Parathyroid adenoma (tissue), 2 donors: ENCODE results near the gene ZKSCAN5.
A peak's percentile ranks its signal among the peaks of the same experiment; 100 is the strongest.

ENCODE experiments used
- H2AFZ ChIP-seq: fragments of 300-600 bp; sonication (generic); one replicate; pipeline ENCODE4 v1.7.0; 2017; ENCODE audit warnings: antibody characterized with exemption, mild to moderate bottlenecking
- H3K27ac ChIP-seq: fragments of 300-600 bp; sonication (generic); one replicate; pipeline ENCODE4 v1.7.0; 2017
- H3K27me3 ChIP-seq: fragments of 300-600 bp; sonication (generic); one replicate; pipeline ENCODE4 v1.7.0; 2017; ENCODE audit warnings: low read length; ENCODE audit not compliant: control insufficient read depth, insufficient read depth
- H3K36me3 ChIP-seq: fragments of 300-600 bp; sonication (generic); one replicate; pipeline ENCODE4 v1.7.0; 2017; ENCODE audit warnings: low read length; ENCODE audit not compliant: control insufficient read depth, insufficient read depth
- H3K4me1 ChIP-seq: fragments of 300-600 bp; sonication (generic); one replicate; pipeline ENCODE4 v1.7.0; 2017; ENCODE audit warnings: control low read depth
- H3K4me2 ChIP-seq: fragments of 300-600 bp; sonication (generic); one replicate; pipeline ENCODE4 v1.7.0; 2017; ENCODE audit warnings: low read length
- H3K4me3 ChIP-seq: fragments of 300-600 bp; sonication (generic); one replicate; pipeline ENCODE4 v1.7.0; 2017; ENCODE audit warnings: low read depth, low read length
- H3K79me2 ChIP-seq: fragments of 300-600 bp; sonication (generic); one replicate; pipeline ENCODE4 v1.7.0; 2017; ENCODE audit warnings: control low read depth
- H3K9ac ChIP-seq: fragments of 300-600 bp; sonication (generic); one replicate; pipeline ENCODE4 v1.7.0; 2017; ENCODE audit warnings: mild to moderate bottlenecking
- H3K9me3 ChIP-seq: fragments of 300-600 bp; sonication (generic); one replicate; pipeline ENCODE4 v1.7.0; 2017; ENCODE audit warnings: low read length; ENCODE audit not compliant: control insufficient read depth
- TF ChIP-seq, protein P1 (sequence below): fragments of 300-600 bp; sonication (generic); IDR thresholded peaks from one replicate; pipeline ENCODE4 v1.7.0; 2017; ENCODE audit warnings: antibody characterized with exemption, mild to moderate bottlenecking
- donor health status: primary hyperparathyroidism.

The ZKSCAN5 gene

DNA sequence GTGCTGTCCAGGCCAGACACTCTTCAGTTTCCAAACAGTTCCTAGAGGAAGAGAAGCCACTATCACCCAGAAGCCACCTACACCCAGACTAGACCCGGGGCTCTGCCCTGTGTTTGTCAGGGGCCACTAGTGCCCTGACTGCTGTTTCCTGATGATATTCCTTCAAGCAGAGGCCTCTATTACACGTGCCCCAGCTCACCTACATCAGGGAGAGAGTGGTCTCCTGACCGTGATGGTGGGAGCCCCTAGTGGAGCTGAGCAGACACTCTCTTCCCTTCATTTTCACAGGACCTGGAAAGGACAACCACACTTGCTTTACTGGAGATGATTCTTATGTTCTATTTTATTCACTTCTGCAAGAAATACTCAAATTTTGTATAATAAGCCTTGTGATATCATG lies 13.6 kb upstream of the ZKSCAN5 start:
- H3K4me1 ChIP-seq = no peaks in the 10 kb centered on the region
- no peaks in the 10 kb centered on the region for H3K9me3 ChIP-seq
- peaks cover 21% of the 10 kb centered on the region for H3K79me2 ChIP-seq
- H3K4me2 ChIP-seq = no peak overlapping the region
- H3K4me3 ChIP-seq = no peak overlapping the region
- TF ChIP-seq, protein P1, sequence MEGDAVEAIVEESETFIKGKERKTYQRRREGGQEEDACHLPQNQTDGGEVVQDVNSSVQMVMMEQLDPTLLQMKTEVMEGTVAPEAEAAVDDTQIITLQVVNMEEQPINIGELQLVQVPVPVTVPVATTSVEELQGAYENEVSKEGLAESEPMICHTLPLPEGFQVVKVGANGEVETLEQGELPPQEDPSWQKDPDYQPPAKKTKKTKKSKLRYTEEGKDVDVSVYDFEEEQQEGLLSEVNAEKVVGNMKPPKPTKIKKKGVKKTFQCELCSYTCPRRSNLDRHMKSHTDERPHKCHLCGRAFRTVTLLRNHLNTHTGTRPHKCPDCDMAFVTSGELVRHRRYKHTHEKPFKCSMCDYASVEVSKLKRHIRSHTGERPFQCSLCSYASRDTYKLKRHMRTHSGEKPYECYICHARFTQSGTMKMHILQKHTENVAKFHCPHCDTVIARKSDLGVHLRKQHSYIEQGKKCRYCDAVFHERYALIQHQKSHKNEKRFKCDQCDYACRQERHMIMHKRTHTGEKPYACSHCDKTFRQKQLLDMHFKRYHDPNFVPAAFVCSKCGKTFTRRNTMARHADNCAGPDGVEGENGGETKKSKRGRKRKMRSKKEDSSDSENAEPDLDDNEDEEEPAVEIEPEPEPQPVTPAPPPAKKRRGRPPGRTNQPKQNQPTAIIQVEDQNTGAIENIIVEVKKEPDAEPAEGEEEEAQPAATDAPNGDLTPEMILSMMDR = no peak
- H3K9ac ChIP-seq = no peak overlapping the region
- H3K36me3 ChIP-seq = no peaks in the 10 kb centered on the region
- no peaks in the 10 kb centered on the region for H3K27me3 ChIP-seq
- no peak overlapping the region for H3K27ac ChIP-seq
- no peak overlapping the region for H2AFZ ChIP-seq

DNA sequence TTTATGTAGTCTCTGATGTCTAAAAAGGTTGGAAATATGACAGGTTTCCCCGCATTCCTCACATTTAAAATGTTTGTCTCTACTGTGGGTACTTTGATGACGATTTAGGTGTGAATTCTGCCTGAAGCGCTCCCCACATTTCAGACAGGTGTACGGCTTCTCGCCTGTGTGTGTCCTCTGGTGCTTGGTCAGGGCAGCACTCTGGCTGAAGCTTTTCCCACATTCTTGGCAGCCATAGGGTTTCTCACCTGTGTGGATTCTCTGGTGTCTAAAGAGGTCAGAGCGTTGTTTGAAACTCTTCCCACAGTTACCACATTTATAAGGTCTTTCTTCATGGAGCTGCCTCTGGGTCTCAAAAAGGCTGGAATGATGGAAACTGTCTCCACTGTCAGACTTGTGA lies 10.6 kb upstream of the ZKSCAN5 start:
- H3K27me3 ChIP-seq = no peaks in the 10 kb centered on the region
- H3K9ac ChIP-seq = no peak overlapping the region
- H3K4me3 ChIP-seq = no peak overlapping the region
- H3K4me2 ChIP-seq = no peak overlapping the region
- peaks cover 10% of the 10 kb centered on the region for H3K4me1 ChIP-seq
- no peak overlapping the region for H3K27ac ChIP-seq
- H2AFZ ChIP-seq = no peak overlapping the region
- TF ChIP-seq, protein P1 = no peak
- H3K36me3 ChIP-seq = no peaks in the 10 kb centered on the region
- peaks cover 44% of the 10 kb centered on the region for H3K79me2 ChIP-seq
- no peaks in the 10 kb centered on the region for H3K9me3 ChIP-seq

DNA sequence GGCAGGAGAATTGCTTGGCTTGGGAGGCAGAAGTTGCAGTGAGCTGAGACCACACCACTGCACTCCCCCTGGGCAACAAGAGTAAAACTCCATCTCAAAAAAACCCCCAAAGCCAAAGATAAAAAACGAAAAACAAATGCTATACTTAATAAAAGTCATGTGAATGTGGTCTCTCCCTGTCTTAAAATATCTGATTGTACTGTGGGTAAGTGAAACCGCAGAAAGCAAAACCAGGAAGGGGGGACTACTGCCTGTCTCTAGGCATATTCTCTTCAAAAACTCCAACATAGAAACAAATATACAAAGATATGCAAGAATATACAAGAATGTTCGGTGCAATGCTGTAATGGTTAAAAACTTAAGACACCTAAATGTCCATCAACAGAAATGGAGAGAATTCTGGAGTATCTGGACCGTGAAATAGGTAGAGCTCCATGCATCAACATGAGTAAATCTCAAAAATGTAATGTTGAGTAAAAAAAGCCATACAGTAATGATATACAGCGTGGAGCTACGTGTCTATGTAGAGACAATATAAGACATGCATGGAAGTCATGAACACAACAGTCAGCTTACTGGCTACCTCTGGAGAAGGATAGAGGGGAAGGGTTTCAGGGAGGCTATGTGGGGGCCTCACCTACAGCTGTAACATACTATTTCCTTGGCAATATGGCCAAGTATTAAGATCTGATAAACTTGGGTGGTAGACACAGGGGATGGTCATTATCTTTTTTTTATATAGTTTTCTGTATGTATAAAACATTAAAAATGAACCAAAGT lies 6.5 kb upstream of the ZKSCAN5 start:
- Histone ChIP-seq H3K27ac (no peak overlapping the region), H3K36me3 (no peaks in the 10 kb centered on the region)
- TF ChIP-seq, protein P1 = no peak

DNA sequence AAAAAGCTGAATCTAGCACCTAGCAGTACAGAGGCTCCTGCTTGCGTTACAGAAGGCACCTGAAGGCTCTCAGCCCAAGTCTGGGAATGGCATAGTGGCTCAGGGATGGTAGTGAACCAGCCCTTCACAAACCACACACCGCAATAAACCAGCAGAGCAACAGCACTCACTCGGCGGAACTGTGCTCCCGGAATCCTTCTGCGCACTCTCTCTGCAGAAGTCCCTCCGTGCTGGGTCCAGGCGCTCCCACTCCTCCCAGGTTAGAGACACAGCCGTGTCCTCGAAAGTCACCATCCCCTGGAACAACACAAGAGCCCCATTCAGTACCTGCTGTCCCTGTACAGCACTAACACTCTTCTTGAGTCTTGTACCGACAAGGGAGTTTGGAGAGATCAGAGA lies 5.9 kb upstream of the ZKSCAN5 start:
- H3K4me2 ChIP-seq = peak overlapping the region; percentile 95
- H3K27me3 ChIP-seq = no peaks in the 10 kb centered on the region
- H3K4me3 ChIP-seq = peak overlapping the region; percentile 99
- H3K27ac ChIP-seq = no peak overlapping the region
- peaks cover 50% of the 10 kb centered on the region for H3K79me2 ChIP-seq
- no peak overlapping the region for H2AFZ ChIP-seq
- no peaks in the 10 kb centered on the region for H3K9me3 ChIP-seq
- H3K9ac ChIP-seq = no peak overlapping the region
- H3K4me1 ChIP-seq = peaks cover 11% of the 10 kb centered on the region
- TF ChIP-seq, protein P1 = no peak
- no peaks in the 10 kb centered on the region for H3K36me3 ChIP-seq

More for the DNA sequence above, 6.5 kb upstream of the ZKSCAN5 start:
- Histone ChIP-seq H3K4me2 (peak overlapping the region; percentile 95), H3K27me3 (no peaks in the 10 kb centered on the region), H3K79me2 (peaks cover 51% of the 10 kb centered on the region), H3K9me3 (no peaks in the 10 kb centered on the region), H2AFZ (no peak overlapping the region), H3K9ac (no peak overlapping the region), H3K4me3 (peak overlapping the region; percentile 99), H3K4me1 (peaks cover 11% of the 10 kb centered on the region)

DNA sequence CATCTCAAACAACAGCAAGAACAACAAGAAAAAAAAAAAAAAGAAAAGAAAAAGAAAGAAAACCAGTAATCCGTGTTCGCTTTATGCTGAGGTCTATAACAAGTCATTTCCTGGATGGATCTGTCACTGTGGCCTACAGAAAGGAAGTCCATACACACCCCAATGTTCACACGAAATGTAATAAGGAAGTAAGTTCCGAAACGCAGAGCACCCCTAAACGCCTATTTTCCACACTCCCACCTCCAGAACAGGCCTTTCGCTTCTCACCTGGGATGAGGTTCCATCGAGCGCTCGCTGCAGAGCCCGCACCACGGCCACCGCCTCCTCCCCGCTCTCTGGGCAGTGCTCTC lies 5.1 kb upstream of the ZKSCAN5 start:
- Histone ChIP-seq H3K9ac (peak overlapping the region; percentile 44), H3K4me3 (peak overlapping the region; percentile 99), H3K9me3 (no peaks in the 10 kb centered on the region), H3K27ac (peak overlapping the region; percentile 80), H3K27me3 (no peaks in the 10 kb centered on the region), H3K4me2 (peak overlapping the region; percentile 95), H3K4me1 (peaks cover 11% of the 10 kb centered on the region), H3K79me2 (peaks cover 44% of the 10 kb centered on the region), H2AFZ (peak overlapping the region; percentile 69), H3K36me3 (no peaks in the 10 kb centered on the region)
- TF ChIP-seq, protein P1 = no peak
